ENCODE measurements around the gene SLC39A12.

SLC39A12 gene

GRCh38 chr10:17913604-17914003, 38.1 kb upstream of the SLC39A12 start:
- no peak overlapping the region for H3K4me3 ChIP-seq (ENCODE audit: low read depth, low read length)
- no peak for TF ChIP-seq CTCF (IDR thresholded peaks at IDR 0.05; ENCODE audit: borderline replicate concordance, insufficient read depth, low read depth, low read length)

GRCh38 chr10:17914169-17915045, 37.3 kb upstream of the SLC39A12 start:
- H3K4me3 ChIP-seq (ENCODE audit: low read depth, low read length) = no peak overlapping the region
- no peak for TF ChIP-seq CTCF (IDR thresholded peaks at IDR 0.05; ENCODE audit: borderline replicate concordance, insufficient read depth, low read depth, low read length)

DNA sequence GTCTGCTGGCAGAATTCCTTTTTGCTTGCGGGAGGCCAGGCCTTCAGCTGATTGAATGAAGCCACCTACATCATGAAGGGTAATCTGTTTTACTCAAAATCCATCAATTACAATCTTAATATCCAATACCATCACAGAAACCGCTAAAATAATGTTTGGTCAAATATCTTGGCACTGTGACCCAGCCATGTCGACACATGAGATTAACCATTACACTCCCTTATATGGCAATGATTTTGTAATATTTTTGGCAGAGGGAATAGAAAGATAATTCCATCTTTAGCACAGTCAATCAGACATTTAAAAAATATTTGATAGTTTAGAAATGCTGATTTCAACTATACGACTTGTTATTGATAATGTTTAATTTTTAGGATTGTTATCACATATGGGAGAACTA, 36.5 kb upstream of the SLC39A12 start:
- no peak overlapping the region for H3K4me3 ChIP-seq (ENCODE audit: low read depth, low read length)
- no peak for TF ChIP-seq CTCF (IDR thresholded peaks at IDR 0.05; ENCODE audit: borderline replicate concordance, insufficient read depth, low read depth, low read length)

DNA sequence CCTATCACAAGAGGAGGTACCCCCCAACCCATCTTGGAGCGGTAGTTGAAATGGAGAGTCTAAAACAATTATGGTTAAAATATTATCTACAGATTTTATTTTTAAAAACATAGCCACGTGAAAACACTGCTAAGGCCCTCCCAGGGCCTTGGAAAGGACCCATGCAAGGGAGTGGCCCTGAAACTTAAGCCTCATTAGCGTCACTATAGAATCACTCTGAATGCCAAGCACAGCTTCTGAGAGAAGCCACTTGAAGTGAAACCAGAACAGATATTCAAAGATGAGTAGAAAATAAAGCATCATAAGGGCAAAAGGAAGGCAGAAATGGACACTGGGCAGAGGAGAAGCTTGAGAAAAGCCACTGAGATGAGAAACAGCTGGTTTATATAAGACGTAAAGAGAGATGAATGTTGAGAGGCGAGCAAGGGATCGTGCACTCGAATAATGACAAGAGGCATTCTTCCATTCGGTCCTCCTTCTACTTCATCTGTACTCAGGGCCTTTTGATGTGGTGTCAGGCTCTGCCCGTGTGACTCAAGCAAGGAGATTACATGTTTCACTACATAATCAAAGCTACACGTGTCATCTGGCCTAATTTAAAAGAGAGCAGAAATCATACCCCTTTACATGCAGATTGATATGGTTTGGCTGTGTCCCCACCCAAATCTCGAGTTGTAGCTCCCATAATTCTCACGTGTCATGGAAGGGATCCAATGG, 33.4 kb upstream of the SLC39A12 start:
- TF ChIP-seq CTCF (IDR thresholded peaks at IDR 0.05; ENCODE audit: borderline replicate concordance, insufficient read depth, low read depth, low read length) = no peak
- no peak overlapping the region for H3K4me3 ChIP-seq (ENCODE audit: low read depth, low read length)

DNA sequence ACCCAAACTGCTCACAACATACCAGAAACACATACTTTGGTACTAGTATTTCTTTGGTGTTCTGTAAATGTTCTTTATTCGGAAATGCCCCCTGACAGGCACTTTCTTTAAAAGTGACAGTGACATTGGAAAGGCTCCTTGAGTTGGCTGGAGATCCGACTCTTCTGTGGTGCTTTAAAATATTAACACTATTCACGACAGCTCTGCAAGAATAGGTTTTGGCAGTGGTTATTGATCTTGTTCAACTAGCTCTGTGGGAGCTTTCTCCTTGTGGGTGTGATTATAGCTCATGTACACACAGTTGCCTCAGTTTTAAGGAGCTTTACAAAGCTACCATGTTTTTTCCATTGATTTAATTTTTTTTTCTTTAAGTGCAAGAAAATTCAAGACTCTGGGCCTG, 30.3 kb upstream of the SLC39A12 start:
- no peak overlapping the region for H3K4me3 ChIP-seq (ENCODE audit: low read depth, low read length)
- no peak for TF ChIP-seq CTCF (IDR thresholded peaks at IDR 0.05; ENCODE audit: borderline replicate concordance, insufficient read depth, low read depth, low read length)

- TF ChIP-seq CTCF (IDR thresholded peaks at IDR 0.05; ENCODE audit: borderline replicate concordance, insufficient read depth, low read depth, low read length) = no peak
- no peak overlapping the region for H3K4me3 ChIP-seq (ENCODE audit: low read depth, low read length)
Measured at GRCh38 chr10:17923728-17924127, 28.0 kb upstream of the SLC39A12 start.

Data from GM12875 (cell line).